HepG2 (cell line): ENCODE results near the gene SETD1A. TPM values are rescaled to one million over a fixed set of nuclear protein-coding genes. Genes with fewer than 3 reads are reported as not detected.

ENCODE experiments used
- GATA4 ChIP-seq: sonication (generic); IDR thresholded peaks from 2 replicates; pipeline ENCODE4 v1.6.1; 2016; ENCODE audit warnings: antibody characterized with exemption, low read depth, borderline replicate concordance
- SRSF1 ChIP-seq: fragments of 200-400 bp; formaldehyde crosslinking; optimal IDR thresholded peaks from 2 replicates; pipeline ENCODE3; 2017; ENCODE audit warnings: mild to moderate bottlenecking, low read depth, low read length, moderate library complexity
- TAF15 ChIP-seq: fragments of 200-400 bp; formaldehyde crosslinking; IDR thresholded peaks from one replicate; pipeline ENCODE4 v1.6.1; 2018; ENCODE audit warnings: mild to moderate bottlenecking, low read depth, low read length; ENCODE audit not compliant: poor library complexity, severe bottlenecking
- XRCC5 ChIP-seq: fragments of 200-400 bp; formaldehyde crosslinking; optimal IDR thresholded peaks from 2 replicates; pipeline ENCODE3; 2017; ENCODE audit warnings: mild to moderate bottlenecking, low read length
- ZNF468 ChIP-seq: sonication (generic); formaldehyde crosslinking; IDR thresholded peaks from 2 replicates; pipeline ENCODE4 v1.8.0; 2022; ENCODE audit warnings: mild to moderate bottlenecking, moderate library complexity, missing genetic modification reagents
- ZNF512 ChIP-seq: sonication (generic); formaldehyde crosslinking; IDR thresholded peaks from 2 replicates; pipeline ENCODE4 v1.4.0; 2020; ENCODE audit warnings: mild to moderate bottlenecking, missing genetic modification reagents
- ZNF713 ChIP-seq: sonication (generic); formaldehyde crosslinking; IDR thresholded peaks from 2 replicates; pipeline ENCODE4 v1.4.0; 2020; ENCODE audit warnings: mild to moderate bottlenecking, missing genetic modification reagents
- ZNF792 ChIP-seq: IDR thresholded peaks from 2 replicates; pipeline ENCODE4 v1.6.1; 2016
- ZNF883 ChIP-seq: sonication (generic); formaldehyde crosslinking; IDR thresholded peaks from 2 replicates; pipeline ENCODE4 v1.5.1; 2020; ENCODE audit warnings: mild to moderate bottlenecking, missing genetic modification reagents; ENCODE audit errors: not compliant biosample characterization
- polyA plus RNA-seq, 8 experiments: library from polyadenylated mRNA; depleted of rRNA in 3 of 8; stranded (reverse) in 7 of 8; unstranded in 1 of 8; fragments of >200 nt; fragmentation: Illumina TruSeq in 4 of 8; extraction: Trizol in 4 of 8; gene quantifications; 2 replicates each; pipeline versions ENCODE4 v1.2.1 to v1.2.3, GENCODE V29; 2011 to 2016; ENCODE audit warnings: low read depth in 4 of 8, missing spikeins in 1 of 8, mixed read lengths in 1 of 8; ENCODE audit not compliant: insufficient read depth in 1 of 8
- total RNA-seq, 5 experiments: library from RNA; depleted of rRNA; stranded (reverse); fragments of >200 nt; fragmentation: Illumina TruSeq; extraction: Trizol; gene quantifications; 2 replicates each; pipeline ENCODE4 v1.2.3, GENCODE V29; 2016; ENCODE audit warnings: low read depth in 1 of 5
- TF ChIP-seq, protein P1 (sequence below): sonication (generic); formaldehyde crosslinking; IDR thresholded peaks from 2 replicates; pipeline ENCODE4 v1.4.0; 2020; ENCODE audit warnings: missing genetic modification reagents
- TF ChIP-seq, protein P2 (sequence below): sonication (generic); formaldehyde crosslinking; IDR thresholded peaks from 2 replicates; pipeline ENCODE4 v1.9.0; 2021; ENCODE audit warnings: mild to moderate bottlenecking, missing genetic modification reagents
- TF ChIP-seq, protein P3 (sequence below): sonication (generic); formaldehyde crosslinking; IDR thresholded peaks from 2 replicates; pipeline ENCODE4 v1.8.0; 2022; ENCODE audit warnings: missing genetic modification reagents, mild to moderate bottlenecking, moderate library complexity, borderline replicate concordance
- TF ChIP-seq, protein P4 (sequence below): sonication (generic); formaldehyde crosslinking; IDR thresholded peaks from 2 replicates; pipeline ENCODE4 v1.8.0; 2022; ENCODE audit warnings: mild to moderate bottlenecking, missing genetic modification reagents

The SETD1A gene
- total and polyA plus RNA-seq, 2 of the 13 experiments (the other 11 are each of a cell fraction or from before 2014, with no cell fraction given): 3.8 to 5.6 TPM

- TF ChIP-seq, protein P1, sequence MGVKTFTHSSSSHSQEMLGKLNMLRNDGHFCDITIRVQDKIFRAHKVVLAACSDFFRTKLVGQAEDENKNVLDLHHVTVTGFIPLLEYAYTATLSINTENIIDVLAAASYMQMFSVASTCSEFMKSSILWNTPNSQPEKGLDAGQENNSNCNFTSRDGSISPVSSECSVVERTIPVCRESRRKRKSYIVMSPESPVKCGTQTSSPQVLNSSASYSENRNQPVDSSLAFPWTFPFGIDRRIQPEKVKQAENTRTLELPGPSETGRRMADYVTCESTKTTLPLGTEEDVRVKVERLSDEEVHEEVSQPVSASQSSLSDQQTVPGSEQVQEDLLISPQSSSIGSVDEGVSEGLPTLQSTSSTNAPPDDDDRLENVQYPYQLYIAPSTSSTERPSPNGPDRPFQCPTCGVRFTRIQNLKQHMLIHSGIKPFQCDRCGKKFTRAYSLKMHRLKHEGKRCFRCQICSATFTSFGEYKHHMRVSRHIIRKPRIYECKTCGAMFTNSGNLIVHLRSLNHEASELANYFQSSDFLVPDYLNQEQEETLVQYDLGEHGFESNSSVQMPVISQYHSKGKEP: peak; percentile 80; the same call in 1 of the 2 replicates
- TF ChIP-seq, protein P2, sequence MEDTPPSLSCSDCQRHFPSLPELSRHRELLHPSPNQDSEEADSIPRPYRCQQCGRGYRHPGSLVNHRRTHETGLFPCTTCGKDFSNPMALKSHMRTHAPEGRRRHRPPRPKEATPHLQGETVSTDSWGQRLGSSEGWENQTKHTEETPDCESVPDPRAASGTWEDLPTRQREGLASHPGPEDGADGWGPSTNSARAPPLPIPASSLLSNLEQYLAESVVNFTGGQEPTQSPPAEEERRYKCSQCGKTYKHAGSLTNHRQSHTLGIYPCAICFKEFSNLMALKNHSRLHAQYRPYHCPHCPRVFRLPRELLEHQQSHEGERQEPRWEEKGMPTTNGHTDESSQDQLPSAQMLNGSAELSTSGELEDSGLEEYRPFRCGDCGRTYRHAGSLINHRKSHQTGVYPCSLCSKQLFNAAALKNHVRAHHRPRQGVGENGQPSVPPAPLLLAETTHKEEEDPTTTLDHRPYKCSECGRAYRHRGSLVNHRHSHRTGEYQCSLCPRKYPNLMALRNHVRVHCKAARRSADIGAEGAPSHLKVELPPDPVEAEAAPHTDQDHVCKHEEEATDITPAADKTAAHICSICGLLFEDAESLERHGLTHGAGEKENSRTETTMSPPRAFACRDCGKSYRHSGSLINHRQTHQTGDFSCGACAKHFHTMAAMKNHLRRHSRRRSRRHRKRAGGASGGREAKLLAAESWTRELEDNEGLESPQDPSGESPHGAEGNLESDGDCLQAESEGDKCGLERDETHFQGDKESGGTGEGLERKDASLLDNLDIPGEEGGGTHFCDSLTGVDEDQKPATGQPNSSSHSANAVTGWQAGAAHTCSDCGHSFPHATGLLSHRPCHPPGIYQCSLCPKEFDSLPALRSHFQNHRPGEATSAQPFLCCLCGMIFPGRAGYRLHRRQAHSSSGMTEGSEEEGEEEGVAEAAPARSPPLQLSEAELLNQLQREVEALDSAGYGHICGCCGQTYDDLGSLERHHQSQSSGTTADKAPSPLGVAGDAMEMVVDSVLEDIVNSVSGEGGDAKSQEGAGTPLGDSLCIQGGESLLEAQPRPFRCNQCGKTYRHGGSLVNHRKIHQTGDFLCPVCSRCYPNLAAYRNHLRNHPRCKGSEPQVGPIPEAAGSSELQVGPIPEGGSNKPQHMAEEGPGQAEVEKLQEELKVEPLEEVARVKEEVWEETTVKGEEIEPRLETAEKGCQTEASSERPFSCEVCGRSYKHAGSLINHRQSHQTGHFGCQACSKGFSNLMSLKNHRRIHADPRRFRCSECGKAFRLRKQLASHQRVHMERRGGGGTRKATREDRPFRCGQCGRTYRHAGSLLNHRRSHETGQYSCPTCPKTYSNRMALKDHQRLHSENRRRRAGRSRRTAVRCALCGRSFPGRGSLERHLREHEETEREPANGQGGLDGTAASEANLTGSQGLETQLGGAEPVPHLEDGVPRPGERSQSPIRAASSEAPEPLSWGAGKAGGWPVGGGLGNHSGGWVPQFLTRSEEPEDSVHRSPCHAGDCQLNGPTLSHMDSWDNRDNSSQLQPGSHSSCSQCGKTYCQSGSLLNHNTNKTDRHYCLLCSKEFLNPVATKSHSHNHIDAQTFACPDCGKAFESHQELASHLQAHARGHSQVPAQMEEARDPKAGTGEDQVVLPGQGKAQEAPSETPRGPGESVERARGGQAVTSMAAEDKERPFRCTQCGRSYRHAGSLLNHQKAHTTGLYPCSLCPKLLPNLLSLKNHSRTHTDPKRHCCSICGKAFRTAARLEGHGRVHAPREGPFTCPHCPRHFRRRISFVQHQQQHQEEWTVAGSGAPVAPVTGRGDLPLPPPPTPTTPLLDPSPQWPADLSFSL: no peak
- TF ChIP-seq, protein P3, sequence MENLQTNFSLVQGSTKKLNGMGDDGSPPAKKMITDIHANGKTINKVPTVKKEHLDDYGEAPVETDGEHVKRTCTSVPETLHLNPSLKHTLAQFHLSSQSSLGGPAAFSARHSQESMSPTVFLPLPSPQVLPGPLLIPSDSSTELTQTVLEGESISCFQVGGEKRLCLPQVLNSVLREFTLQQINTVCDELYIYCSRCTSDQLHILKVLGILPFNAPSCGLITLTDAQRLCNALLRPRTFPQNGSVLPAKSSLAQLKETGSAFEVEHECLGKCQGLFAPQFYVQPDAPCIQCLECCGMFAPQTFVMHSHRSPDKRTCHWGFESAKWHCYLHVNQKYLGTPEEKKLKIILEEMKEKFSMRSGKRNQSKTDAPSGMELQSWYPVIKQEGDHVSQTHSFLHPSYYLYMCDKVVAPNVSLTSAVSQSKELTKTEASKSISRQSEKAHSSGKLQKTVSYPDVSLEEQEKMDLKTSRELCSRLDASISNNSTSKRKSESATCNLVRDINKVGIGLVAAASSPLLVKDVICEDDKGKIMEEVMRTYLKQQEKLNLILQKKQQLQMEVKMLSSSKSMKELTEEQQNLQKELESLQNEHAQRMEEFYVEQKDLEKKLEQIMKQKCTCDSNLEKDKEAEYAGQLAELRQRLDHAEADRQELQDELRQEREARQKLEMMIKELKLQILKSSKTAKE (CRISPR knock-in tag): no peak
- TF ChIP-seq GATA4 (no peak), SRSF1 (no peak), ZNF512 (CRISPR knock-in tag) (no peak), ZNF713 (CRISPR knock-in tag) (peak; percentile 95), ZNF468 (CRISPR knock-in tag) (no peak), XRCC5 (peak; percentile 91), ZNF883 (CRISPR knock-in tag) (no peak), TAF15 (no peak), ZNF792 (peak; percentile 28; the same call in 1 of the 2 replicates)
- TF ChIP-seq, protein P4, sequence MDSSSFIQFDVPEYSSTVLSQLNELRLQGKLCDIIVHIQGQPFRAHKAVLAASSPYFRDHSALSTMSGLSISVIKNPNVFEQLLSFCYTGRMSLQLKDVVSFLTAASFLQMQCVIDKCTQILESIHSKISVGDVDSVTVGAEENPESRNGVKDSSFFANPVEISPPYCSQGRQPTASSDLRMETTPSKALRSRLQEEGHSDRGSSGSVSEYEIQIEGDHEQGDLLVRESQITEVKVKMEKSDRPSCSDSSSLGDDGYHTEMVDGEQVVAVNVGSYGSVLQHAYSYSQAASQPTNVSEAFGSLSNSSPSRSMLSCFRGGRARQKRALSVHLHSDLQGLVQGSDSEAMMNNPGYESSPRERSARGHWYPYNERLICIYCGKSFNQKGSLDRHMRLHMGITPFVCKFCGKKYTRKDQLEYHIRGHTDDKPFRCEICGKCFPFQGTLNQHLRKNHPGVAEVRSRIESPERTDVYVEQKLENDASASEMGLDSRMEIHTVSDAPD (CRISPR knock-in tag): no peak
Observed at GRCh38 chr16:30984669-30985400, 27.3 kb downstream of the SETD1A start, which contains the start of gene HSD3B7 (continued).
